Activated CD8-positive, alpha-beta T cell treated with anti-CD3 and anti-CD28 coated beads for 36 hours (primary cell): ENCODE results near the gene STARD7. TPM values are rescaled to one million over a fixed set of nuclear protein-coding genes. Genes with fewer than 3 reads are reported as not detected.

Experiments
- ATAC-seq: fragments of 200-7000 bp; cut with Tn5 transposase; one replicate; pipeline ENCODE4 v1.10.0; 2021; ENCODE audit warnings: mild to moderate bottlenecking, moderate library complexity
- CTCF ChIA-PET: fragments of 350-600 bp; sonication (Branson Sonifier 250); formaldehyde crosslinking; loops from one replicate; lab custom pipeline; 2021; ENCODE audit warnings: antibody characterized with exemption; lab: Charles Lee
- POLR2A ChIA-PET: fragments of 350-600 bp; sonication (Branson Sonifier 250); formaldehyde crosslinking; loops from one replicate; lab custom pipeline; 2021; ENCODE audit warnings: antibody characterized with exemption; lab: Charles Lee
- DNase-seq: peaks from one replicate; pipeline ENCODE4 v3.0.0-alpha.2; 2020
- H3K27ac Mint-ChIP-seq: one replicate; pipeline ENCODE4 v1.8.0; 2021; ENCODE audit warnings: mild to moderate bottlenecking, mixed read lengths
- H3K27me3 Mint-ChIP-seq: one replicate; pipeline ENCODE4 v1.8.0; 2021; ENCODE audit warnings: mixed read lengths
- H3K36me3 Mint-ChIP-seq: one replicate; pipeline ENCODE4 v1.8.0; 2021; ENCODE audit warnings: low read depth, mixed read lengths
- H3K4me1 Mint-ChIP-seq: one replicate; pipeline ENCODE4 v1.8.0; 2021; ENCODE audit warnings: low read depth, mixed read lengths
- H3K4me3 Mint-ChIP-seq: one replicate; pipeline ENCODE4 v1.8.0; 2021; ENCODE audit warnings: mild to moderate bottlenecking, moderate library complexity, mixed read lengths
- H3K9me3 Mint-ChIP-seq: one replicate; pipeline ENCODE4 v1.8.0; 2021; ENCODE audit warnings: mixed read lengths
- intact Hi-C: fragments of 100-400 bp; cut with micrococcal nuclease; formaldehyde crosslinking; loops from one replicate; pipeline ENCODE4 v1.10.0; 2022
- total RNA-seq, 2 experiments: library from RNA; stranded (reverse); gene quantifications; one replicate each; pipeline ENCODE4 v1.2.3, GENCODE V29; 2021
- TF ChIP-seq, protein P1 (sequence below): fragments of 200-600 bp; IDR thresholded peaks from one replicate; pipeline ENCODE4 v1.8.0; 2022; ENCODE audit warnings: antibody characterized with exemption, mild to moderate bottlenecking

STARD7 gene
- total RNA-seq, 2 experiments from 2014 or later: 145 to 149 TPM

DNA sequence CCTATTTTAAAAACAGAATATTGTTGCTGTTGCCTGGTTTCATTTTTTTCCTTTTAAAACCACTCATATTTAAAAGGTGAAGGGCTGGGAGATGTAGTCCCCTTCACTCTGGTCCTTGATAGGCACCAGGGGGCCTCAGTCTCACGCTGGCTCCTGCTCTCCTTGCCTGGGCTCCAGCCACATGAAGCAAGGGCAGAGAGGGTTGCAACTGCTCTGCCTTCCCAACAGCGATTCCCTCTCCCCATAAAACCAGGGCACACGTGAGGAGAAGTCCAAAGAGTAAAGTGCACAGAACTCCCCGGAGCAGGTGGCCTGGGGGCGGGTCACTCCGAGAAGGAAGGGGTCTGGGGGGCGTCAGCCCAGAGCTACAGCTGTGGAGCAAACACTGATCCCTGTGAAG lies 44.4 kb upstream of the STARD7 start:
- ChIA-PET POLR2A (interaction anchor here (0.6 to 3.4 kb wide), 4 partner anchors 9 to 110 kb away, joined by 3 to 9 read pairs (median 4); no protein-coding TSS in a partner anchor), CTCF (interaction anchor here (2.0 to 2.3 kb wide), 2 partner anchors 12 to 79 kb away, joined by 7 to 8 read pairs; no protein-coding TSS in a partner anchor)
- Mint-ChIP-seq H3K4me3 (no peak overlapping the region), H3K36me3 (peaks cover 21% of the 10 kb centered on the region), H3K27me3 (no peaks in the 10 kb centered on the region), H3K4me1 (peaks cover 28% of the 10 kb centered on the region), H3K27ac (no peak overlapping the region), H3K9me3 (no peaks in the 10 kb centered on the region)
- no peak for DNase-seq
- TF ChIP-seq, protein P1, sequence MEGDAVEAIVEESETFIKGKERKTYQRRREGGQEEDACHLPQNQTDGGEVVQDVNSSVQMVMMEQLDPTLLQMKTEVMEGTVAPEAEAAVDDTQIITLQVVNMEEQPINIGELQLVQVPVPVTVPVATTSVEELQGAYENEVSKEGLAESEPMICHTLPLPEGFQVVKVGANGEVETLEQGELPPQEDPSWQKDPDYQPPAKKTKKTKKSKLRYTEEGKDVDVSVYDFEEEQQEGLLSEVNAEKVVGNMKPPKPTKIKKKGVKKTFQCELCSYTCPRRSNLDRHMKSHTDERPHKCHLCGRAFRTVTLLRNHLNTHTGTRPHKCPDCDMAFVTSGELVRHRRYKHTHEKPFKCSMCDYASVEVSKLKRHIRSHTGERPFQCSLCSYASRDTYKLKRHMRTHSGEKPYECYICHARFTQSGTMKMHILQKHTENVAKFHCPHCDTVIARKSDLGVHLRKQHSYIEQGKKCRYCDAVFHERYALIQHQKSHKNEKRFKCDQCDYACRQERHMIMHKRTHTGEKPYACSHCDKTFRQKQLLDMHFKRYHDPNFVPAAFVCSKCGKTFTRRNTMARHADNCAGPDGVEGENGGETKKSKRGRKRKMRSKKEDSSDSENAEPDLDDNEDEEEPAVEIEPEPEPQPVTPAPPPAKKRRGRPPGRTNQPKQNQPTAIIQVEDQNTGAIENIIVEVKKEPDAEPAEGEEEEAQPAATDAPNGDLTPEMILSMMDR: no peak
- ATAC-seq: no peak
- intact Hi-C loops: no loop called here

DNA sequence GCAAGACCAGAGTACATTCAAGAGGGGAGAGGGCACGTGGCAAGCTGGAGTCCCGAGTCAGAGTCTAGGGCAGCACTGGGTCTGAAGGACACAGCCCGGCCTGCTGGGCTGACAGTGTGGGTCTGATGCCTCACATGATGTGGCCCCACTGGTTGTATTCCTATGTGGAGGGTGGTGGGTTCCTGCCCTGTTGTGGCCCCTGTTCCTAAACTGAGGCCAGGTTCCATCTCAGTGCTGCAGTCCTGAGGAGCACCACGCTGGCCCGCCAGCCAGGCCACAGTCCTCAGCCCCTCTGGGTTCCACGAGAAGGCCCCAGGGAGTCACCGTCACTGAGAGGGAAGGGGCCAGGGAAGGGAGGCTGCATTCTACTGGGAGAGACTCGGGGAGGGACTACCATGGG lies 43.9 kb upstream of the STARD7 start:
- H3K27me3 Mint-ChIP-seq: no peaks in the 10 kb centered on the region
- TF ChIP-seq, protein P1: no peak
- ChIA-PET POLR2A (interaction anchor here (1.0 to 3.4 kb wide), 3 partner anchors 9 to 14 kb away, joined by 3 to 9 read pairs (median 4); no protein-coding TSS in a partner anchor), CTCF (interaction anchor here (1.5 to 2.3 kb wide), 3 partner anchors 8 to 78 kb away, joined by 3 to 8 read pairs (median 7); no protein-coding TSS in a partner anchor)
- ATAC-seq: no peak
- peaks cover 24% of the 10 kb centered on the region for H3K4me1 Mint-ChIP-seq
- no peak for DNase-seq
- H3K4me3 Mint-ChIP-seq: no peak overlapping the region
- peaks cover 18% of the 10 kb centered on the region for H3K36me3 Mint-ChIP-seq
- no peaks in the 10 kb centered on the region for H3K9me3 Mint-ChIP-seq
- peak overlapping the region; percentile 55 for H3K27ac Mint-ChIP-seq
- intact Hi-C loops: no loop called here

DNA sequence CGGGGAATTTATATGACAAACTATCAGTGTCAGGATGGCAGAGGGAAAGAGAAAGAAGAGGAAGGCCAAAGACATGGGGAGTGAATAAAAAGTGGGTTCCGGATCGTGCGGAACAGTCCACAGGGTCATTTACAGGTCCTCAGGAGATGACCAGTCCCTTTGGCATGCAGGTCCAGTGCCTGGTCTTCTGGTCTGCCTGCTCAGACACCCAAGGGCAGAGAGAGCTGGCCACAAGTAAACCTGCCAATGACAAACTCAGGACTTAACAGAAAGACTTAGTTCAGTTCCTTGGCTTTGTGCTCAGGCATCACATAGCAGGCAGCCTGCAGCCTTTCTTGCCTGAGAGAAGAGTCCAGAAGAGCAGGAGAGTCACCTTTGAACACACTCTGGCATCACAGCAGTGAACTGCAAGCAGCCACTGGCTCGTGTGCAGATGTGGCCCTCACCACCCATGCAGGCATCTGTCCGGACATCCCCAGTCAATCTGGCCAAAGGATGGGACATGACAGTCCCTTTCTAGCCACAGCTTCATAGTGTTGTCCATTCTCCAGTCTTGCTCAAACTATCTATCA lies 43.2 kb upstream of the STARD7 start:
- ATAC-seq: no peak
- intact Hi-C loops: no loop called here
- TF ChIP-seq, protein P1: no peak
- Mint-ChIP-seq H3K9me3 (no peaks in the 10 kb centered on the region), H3K27me3 (no peaks in the 10 kb centered on the region), H3K4me1 (peaks cover 21% of the 10 kb centered on the region), H3K4me3 (no peak overlapping the region), H3K27ac (peak overlapping the region; percentile 55), H3K36me3 (peaks cover 15% of the 10 kb centered on the region)
- DNase-seq: no peak
- ChIA-PET CTCF (interaction anchor here (0.6 to 1.5 kb wide), 2 partner anchors 9 to 700 kb away, joined by 3 read pairs; no protein-coding TSS in a partner anchor), POLR2A (interaction anchor here (1.3 to 2.0 kb wide), 2 partner anchors 10 to 15 kb away, joined by 3 to 4 read pairs; no protein-coding TSS in a partner anchor)

DNA sequence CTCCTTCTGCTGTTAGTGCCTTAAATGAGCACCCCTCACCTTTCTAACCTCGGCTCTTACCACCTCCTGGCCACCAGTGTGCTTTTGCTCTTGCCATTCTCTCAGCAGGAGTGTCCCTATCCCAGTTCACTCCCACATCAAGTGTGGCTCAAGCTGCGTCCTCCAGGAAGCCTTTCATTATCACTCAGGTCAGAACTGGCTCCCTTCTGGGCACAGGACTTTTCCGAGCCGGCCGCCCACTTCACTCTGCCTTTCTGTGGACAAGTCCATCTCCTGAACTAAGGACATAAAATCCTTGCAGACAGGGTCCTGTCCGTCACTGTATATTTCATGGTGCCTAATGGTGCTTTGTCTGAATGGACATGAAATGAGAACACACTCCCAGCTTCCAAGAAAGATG lies 41.6 kb upstream of the STARD7 start:
- POLR2A ChIA-PET: interaction anchor here (1.3 to 1.7 kb wide), 2 partner anchors 10 to 17 kb away, joined by 3 to 5 read pairs; no protein-coding TSS in a partner anchor
- H3K36me3 Mint-ChIP-seq: peaks cover 5% of the 10 kb centered on the region
- H3K9me3 Mint-ChIP-seq: no peaks in the 10 kb centered on the region

More for the DNA sequence above, 41.6 kb upstream of the STARD7 start:
- Mint-ChIP-seq H3K4me1 (peaks cover 23% of the 10 kb centered on the region), H3K27ac (peak overlapping the region; percentile 73), H3K27me3 (no peaks in the 10 kb centered on the region), H3K4me3 (no peak overlapping the region)
- TF ChIP-seq, protein P1: no peak
- ATAC-seq: no peak
- CTCF ChIA-PET: no interaction called here
- intact Hi-C loops: no loop called here
- no peak for DNase-seq
